GM18505 (cell line): ENCODE data around the gene BRIP1.
"Not testable (repeated sequence)": the region's sequence is repeated elsewhere in the genome, so short reads cannot be mapped to it uniquely, and the experiment has no call there.

Source experiments
- ATAC-seq: cut with Tn5 transposase; IDR thresholded peaks from one replicate; pipeline ENCODE4 v1.9.1; 2021; ENCODE audit not compliant: unreplicated experiment
- POLR2A ChIP-seq: IDR thresholded peaks from 4 replicates; pipeline ENCODE4 v1.6.1; 2011; ENCODE audit warnings: borderline replicate concordance; ENCODE audit not compliant: insufficient read depth, insufficient read length; ENCODE audit errors: extremely low read depth

The BRIP1 gene

GRCh38 chr17:61743766-61744165 lies 119.6 kb downstream of the BRIP1 start:
- TF ChIP-seq POLR2A = no peak
- no peak for ATAC-seq

- ATAC-seq = no peak
- no peak for TF ChIP-seq POLR2A
These were observed 124.3 kb downstream of the BRIP1 start for GRCh38 chr17:61739002-61739401.

GRCh38 chr17:61738249-61738648 lies 125.1 kb downstream of the BRIP1 start:
- no peak for TF ChIP-seq POLR2A
- ATAC-seq = no peak

GRCh38 chr17:61737820-61738219 lies 125.5 kb downstream of the BRIP1 start:
- TF ChIP-seq POLR2A = no peak
- no peak for ATAC-seq

GRCh38 chr17:61736438-61736837 lies 126.9 kb downstream of the BRIP1 start:
- ATAC-seq = no peak
- TF ChIP-seq POLR2A = no peak

- no peak for TF ChIP-seq POLR2A
- no peak for ATAC-seq
These were observed 127.5 kb downstream of the BRIP1 start for GRCh38 chr17:61735807-61736206.

- no peak for TF ChIP-seq POLR2A
These were observed 128.9 kb downstream of the BRIP1 start for GRCh38 chr17:61734466-61734865.

GRCh38 chr17:61734012-61734411 lies 129.3 kb downstream of the BRIP1 start:
- ATAC-seq = no peak
- TF ChIP-seq POLR2A = no peak

More at GRCh38 chr17:61734466-61734865, 128.9 kb downstream of the BRIP1 start:
- no peak for ATAC-seq

GRCh38 chr17:61733021-61733420 lies 130.3 kb downstream of the BRIP1 start:
- no peak for TF ChIP-seq POLR2A
- ATAC-seq = no peak

GRCh38 chr17:61732169-61732568 lies 131.2 kb downstream of the BRIP1 start:
- TF ChIP-seq POLR2A = no peak

GRCh38 chr17:61731330-61731729 lies 132.0 kb downstream of the BRIP1 start:
- ATAC-seq = no peak
- TF ChIP-seq POLR2A = no peak

More at GRCh38 chr17:61732169-61732568, 131.2 kb downstream of the BRIP1 start:
- ATAC-seq = no peak

GRCh38 chr17:61729690-61730268 lies 133.5 kb downstream of the BRIP1 start:
- no peak for TF ChIP-seq POLR2A

GRCh38 chr17:61728297-61728836 lies 135.0 kb downstream of the BRIP1 start:
- ATAC-seq = no peak
- no peak for TF ChIP-seq POLR2A

More at GRCh38 chr17:61729690-61730268, 133.5 kb downstream of the BRIP1 start:
- no peak for ATAC-seq

- ATAC-seq = not testable (repeated sequence)
These were observed 135.5 kb downstream of the BRIP1 start for GRCh38 chr17:61727798-61728197.

GRCh38 chr17:61726977-61727376 lies 136.4 kb downstream of the BRIP1 start:
- ATAC-seq = no peak
- no peak for TF ChIP-seq POLR2A
